ENCODE results near the gene CD83.

DNA sequence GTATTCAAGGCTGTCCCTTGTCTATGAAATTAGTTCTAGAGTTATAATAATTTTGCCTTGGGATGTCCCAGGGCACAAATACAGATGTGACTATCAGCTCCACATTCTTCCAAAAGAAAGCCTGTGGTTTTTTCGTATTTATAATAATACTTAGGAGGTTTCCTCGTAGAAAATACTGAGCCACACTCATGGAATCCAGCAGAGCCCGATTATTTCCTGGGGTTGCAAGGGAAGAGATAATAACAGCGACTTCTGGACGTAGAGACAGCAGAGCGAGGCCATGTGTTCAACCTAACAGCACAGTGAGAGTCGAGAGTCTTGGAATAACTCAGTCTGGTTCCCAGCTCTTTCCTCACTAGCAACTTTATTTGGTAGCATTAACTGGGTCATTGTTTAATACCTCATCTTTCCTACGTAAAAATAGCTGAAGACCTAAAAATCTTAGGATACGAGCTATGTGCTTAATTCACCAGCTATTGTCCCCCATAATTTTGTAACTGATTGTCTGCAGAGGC lies 21.2 kb downstream of the CD83 start:
- TF ChIP-seq POLR2AphosphoS5 (IDR thresholded peaks at IDR 0.05) (no peak), POLR2A (IDR thresholded peaks at IDR 0.05) (no peak), EP300 (IDR thresholded peaks at IDR 0.05) (no peak)
- TF ChIP-seq, protein P1, sequence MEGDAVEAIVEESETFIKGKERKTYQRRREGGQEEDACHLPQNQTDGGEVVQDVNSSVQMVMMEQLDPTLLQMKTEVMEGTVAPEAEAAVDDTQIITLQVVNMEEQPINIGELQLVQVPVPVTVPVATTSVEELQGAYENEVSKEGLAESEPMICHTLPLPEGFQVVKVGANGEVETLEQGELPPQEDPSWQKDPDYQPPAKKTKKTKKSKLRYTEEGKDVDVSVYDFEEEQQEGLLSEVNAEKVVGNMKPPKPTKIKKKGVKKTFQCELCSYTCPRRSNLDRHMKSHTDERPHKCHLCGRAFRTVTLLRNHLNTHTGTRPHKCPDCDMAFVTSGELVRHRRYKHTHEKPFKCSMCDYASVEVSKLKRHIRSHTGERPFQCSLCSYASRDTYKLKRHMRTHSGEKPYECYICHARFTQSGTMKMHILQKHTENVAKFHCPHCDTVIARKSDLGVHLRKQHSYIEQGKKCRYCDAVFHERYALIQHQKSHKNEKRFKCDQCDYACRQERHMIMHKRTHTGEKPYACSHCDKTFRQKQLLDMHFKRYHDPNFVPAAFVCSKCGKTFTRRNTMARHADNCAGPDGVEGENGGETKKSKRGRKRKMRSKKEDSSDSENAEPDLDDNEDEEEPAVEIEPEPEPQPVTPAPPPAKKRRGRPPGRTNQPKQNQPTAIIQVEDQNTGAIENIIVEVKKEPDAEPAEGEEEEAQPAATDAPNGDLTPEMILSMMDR (IDR thresholded peaks at IDR 0.05): no peak
